ENCODE measurements around the gene TIGD7.

The TIGD7 gene

GRCh38 chr16:3305109-3306068, at the start of gene TIGD7, which contains the start of gene ZNF75A:
TIGD7 (minus strand) TSS chr16:3305430; CDS start chr16:3300614, 4,816 bp downstream.
ZNF75A (plus strand) TSS chr16:3305497; CDS start chr16:3308429, 2,932 bp downstream.
- DNase-seq (ENCODE audit: low read depth in 2 of 2), result peak; percentile 74 to 76

- no peak for DNase-seq (ENCODE audit: low read depth in 2 of 2)
Observed at GRCh38 chr16:3349175-3349574, 43.9 kb upstream of the TIGD7 start.

- DNase-seq (ENCODE audit: low read depth in 2 of 2), result no peak
Observed at GRCh38 chr16:3348547-3349167, 43.4 kb upstream of the TIGD7 start.

GRCh38 chr16:3347586-3347985, 42.4 kb upstream of the TIGD7 start:
- no peak for DNase-seq (ENCODE audit: low read depth in 2 of 2)

GRCh38 chr16:3346041-3346440, 40.8 kb upstream of the TIGD7 start:
- no peak for DNase-seq (ENCODE audit: low read depth in 2 of 2)

- DNase-seq (ENCODE audit: low read depth in 2 of 2), result no peak
Observed at GRCh38 chr16:3328643-3329042, 23.4 kb upstream of the TIGD7 start.

- no peak for DNase-seq (ENCODE audit: low read depth in 2 of 2)
Observed at GRCh38 chr16:3328104-3328503, 22.9 kb upstream of the TIGD7 start.

- DNase-seq (ENCODE audit: low read depth in 2 of 2), result no peak
Observed at GRCh38 chr16:3327514-3327913, 22.3 kb upstream of the TIGD7 start.

GRCh38 chr16:3321816-3322215, 16.6 kb upstream of the TIGD7 start:
- no peak for DNase-seq (ENCODE audit: low read depth in 2 of 2)

GRCh38 chr16:3317315-3317999, 12.2 kb upstream of the TIGD7 start:
- DNase-seq (ENCODE audit: low read depth in 2 of 2), result no peak

GRCh38 chr16:3311496-3311895, 6.3 kb upstream of the TIGD7 start:
- no peak for DNase-seq (ENCODE audit: low read depth in 2 of 2)

GRCh38 chr16:3306078-3306477, 848 bp upstream of the TIGD7 start:
- DNase-seq (ENCODE audit: low read depth in 2 of 2), result no peak

GRCh38 chr16:3304370-3304769, 860 bp downstream of the TIGD7 start:
- no peak for DNase-seq (ENCODE audit: low read depth in 2 of 2)

- no peak for DNase-seq (ENCODE audit: low read depth in 2 of 2)
Observed at GRCh38 chr16:3295783-3296182, 9.4 kb downstream of the TIGD7 start.

- no peak for DNase-seq (ENCODE audit: low read depth in 2 of 2)
Observed at GRCh38 chr16:3295209-3295608, 10.0 kb downstream of the TIGD7 start.

- no peak for DNase-seq (ENCODE audit: low read depth in 2 of 2)
Observed at GRCh38 chr16:3292604-3293003, 12.6 kb downstream of the TIGD7 start.

- DNase-seq (ENCODE audit: low read depth in 2 of 2), result no peak
Observed at GRCh38 chr16:3289998-3290673, 15.1 kb downstream of the TIGD7 start.

- DNase-seq (ENCODE audit: low read depth in 2 of 2), result no peak
Observed at GRCh38 chr16:3285131-3285530, 20.1 kb downstream of the TIGD7 start.

- DNase-seq (ENCODE audit: low read depth in 2 of 2), result no peak
Observed at GRCh38 chr16:3283543-3284447, 21.4 kb downstream of the TIGD7 start.

GRCh38 chr16:3282730-3283542, 22.3 kb downstream of the TIGD7 start, which contains the start of gene ZNF263:
ZNF263 (plus strand) TSS chr16:3283491; CDS start chr16:3283819, 328 bp downstream.
- DNase-seq (ENCODE audit: low read depth in 2 of 2), result peak; percentile 91

Measured in stimulated activated CD4-positive, alpha-beta T cell treated with anti-CD3 and anti-CD28 coated beads, Interleukin-15, amount 100 ng/mL, for 48 hours (primary cell).